ENCODE measurements around the gene DGUOK. TPM values are rescaled to one million over a fixed set of nuclear protein-coding genes. Genes with fewer than 3 reads are reported as not detected.
A peak's percentile ranks its signal among the peaks of the same experiment; 100 is the strongest.

Gene DGUOK
- total RNA-seq, 1 donor = 46.0 TPM

GRCh38 chr2:74002505-74003421 is 76.1 kb downstream of the DGUOK start:
- Histone ChIP-seq H2AFZ (ENCODE audit: low read length) (peak overlapping the region; percentile 85), H3K36me3 (ENCODE audit: insufficient read depth, low read length) (no peaks in the 10 kb centered on the region), H3K9me3 (ENCODE audit: low read depth, low read length) (no peaks in the 10 kb centered on the region), H3K79me2 (ENCODE audit: insufficient read depth, low read length) (peaks cover 25% of the 10 kb centered on the region), H3K27me3 (ENCODE audit: insufficient read depth, low read length) (peaks cover 7% of the 10 kb centered on the region), H3K4me3 (ENCODE audit: insufficient read depth, low read length) (peak overlapping the region; percentile 87), H3K4me1 (ENCODE audit: insufficient read depth, low read length) (peaks cover 46% of the 10 kb centered on the region), H3K4me2 (ENCODE audit: insufficient read depth, low read length) (peak overlapping the region; percentile 98), H4K20me1 (ENCODE audit: insufficient read depth, low read length) (peaks cover 53% of the 10 kb centered on the region), H3K27ac (ENCODE audit: low read depth, low read length) (peak overlapping the region; percentile 80)
- TF ChIP-seq CTCF (IDR thresholded peaks at IDR 0.05; ENCODE audit: extremely low read depth, low read depth, low read length) = no peak
- peak; percentile 99 for DNase-seq (ENCODE audit: insufficient read length, low spot score, missing footprints)

- Histone ChIP-seq H3K79me2 (ENCODE audit: insufficient read depth, low read length) (peaks cover 32% of the 10 kb centered on the region), H3K9me3 (ENCODE audit: low read depth, low read length) (no peaks in the 10 kb centered on the region), H3K27ac (ENCODE audit: low read depth, low read length) (peak overlapping the region; percentile 80)
These were observed 77.0 kb downstream of the DGUOK start for GRCh38 chr2:74003494-74004211.

GRCh38 chr2:74004212-74005182 is 77.8 kb downstream of the DGUOK start:
- Histone ChIP-seq H3K4me2 (ENCODE audit: insufficient read depth, low read length) (peak overlapping the region; percentile 98), H3K36me3 (ENCODE audit: insufficient read depth, low read length) (no peaks in the 10 kb centered on the region), H3K27ac (ENCODE audit: low read depth, low read length) (peak overlapping the region; percentile 52), H3K9me3 (ENCODE audit: low read depth, low read length) (no peaks in the 10 kb centered on the region), H3K27me3 (ENCODE audit: insufficient read depth, low read length) (peaks cover 7% of the 10 kb centered on the region), H4K20me1 (ENCODE audit: insufficient read depth, low read length) (peaks cover 60% of the 10 kb centered on the region), H3K4me3 (ENCODE audit: insufficient read depth, low read length) (peak overlapping the region; percentile 87), H3K79me2 (ENCODE audit: insufficient read depth, low read length) (peaks cover 41% of the 10 kb centered on the region), H3K4me1 (ENCODE audit: insufficient read depth, low read length) (peaks cover 55% of the 10 kb centered on the region), H2AFZ (ENCODE audit: low read length) (no peak overlapping the region)
- TF ChIP-seq CTCF (IDR thresholded peaks at IDR 0.05; ENCODE audit: extremely low read depth, low read depth, low read length) = no peak
- DNase-seq (ENCODE audit: insufficient read length, low spot score, missing footprints) = no peak

More at GRCh38 chr2:74003494-74004211, 77.0 kb downstream of the DGUOK start:
- Histone ChIP-seq H4K20me1 (ENCODE audit: insufficient read depth, low read length) (peaks cover 52% of the 10 kb centered on the region), H3K27me3 (ENCODE audit: insufficient read depth, low read length) (peaks cover 7% of the 10 kb centered on the region), H2AFZ (ENCODE audit: low read length) (peak overlapping the region; percentile 51), H3K4me3 (ENCODE audit: insufficient read depth, low read length) (peak overlapping the region; percentile 87), H3K4me1 (ENCODE audit: insufficient read depth, low read length) (peaks cover 49% of the 10 kb centered on the region), H3K36me3 (ENCODE audit: insufficient read depth, low read length) (no peaks in the 10 kb centered on the region), H3K4me2 (ENCODE audit: insufficient read depth, low read length) (peak overlapping the region; percentile 98)
- DNase-seq (ENCODE audit: insufficient read length, low spot score, missing footprints) = peak; percentile 94
- no peak for TF ChIP-seq CTCF (IDR thresholded peaks at IDR 0.05; ENCODE audit: extremely low read depth, low read depth, low read length)
